Brain microvascular endothelial cell (primary cell): ENCODE results near the gene ANTXR1.

Source experiments
- DNase-seq: peaks from one replicate; pipeline ENCODE4 v3.0.0-alpha.2; 2020
- H3K27ac ChIP-seq: fragments of 250-450 bp; sonication (Bioruptor Pico); 2 replicates; pipeline ENCODE4 v1.5.1; 2020; ENCODE audit warnings: mild to moderate bottlenecking, moderate library complexity
- H3K27me3 ChIP-seq: fragments of 250-450 bp; sonication (Bioruptor Pico); replicated peaks from 2 replicates; pipeline ENCODE4 v1.5.1; 2020; ENCODE audit warnings: mild to moderate bottlenecking
- H3K36me3 ChIP-seq: fragments of 250-450 bp; sonication (Bioruptor Pico); replicated peaks from 2 replicates; pipeline ENCODE4 v1.5.1; 2020; ENCODE audit warnings: mild to moderate bottlenecking
- H3K4me3 ChIP-seq: 2 replicates; pipeline ENCODE4 v1.5.1; 2011; ENCODE audit warnings: low read depth, mild to moderate bottlenecking, control low read depth, low read length, moderate library complexity
- CTCF ChIP-seq: IDR thresholded peaks from 2 replicates; pipeline ENCODE4 v1.5.1; 2011; ENCODE audit warnings: low read depth, mild to moderate bottlenecking, moderate library complexity, low read length, control low read depth, inconsistent platforms; ENCODE audit errors: missing control alignments
- in situ Hi-C: cut with HindIII; loops from 2 replicates; pipeline ENCODE4 v1.10.0; 2017; ENCODE audit warnings: low sequenced_read_pairs, low pct_ligation_motif_present

ANTXR1 gene

GRCh38 chr2:69103419-69103818 is 90.4 kb downstream of the ANTXR1 start:
- no peak overlapping the region for H3K4me3 ChIP-seq
- no peak for DNase-seq
- in situ Hi-C loops: no loop called here
- no peak for TF ChIP-seq CTCF
- H3K27me3 ChIP-seq: no peaks in the 10 kb centered on the region
- peaks cover 10% of the 10 kb centered on the region for H3K36me3 ChIP-seq
- no peak overlapping the region for H3K27ac ChIP-seq

GRCh38 chr2:69104261-69104660 is 91.3 kb downstream of the ANTXR1 start:
- no peak for TF ChIP-seq CTCF
- DNase-seq: no peak

GRCh38 chr2:69109255-69109654 is 96.3 kb downstream of the ANTXR1 start:
- Histone ChIP-seq H3K27me3 (no peaks in the 10 kb centered on the region), H3K36me3 (peaks cover 4% of the 10 kb centered on the region), H3K4me3 (no peak overlapping the region), H3K27ac (no peak overlapping the region)
- TF ChIP-seq CTCF: no peak
- DNase-seq: no peak
- in situ Hi-C loops: no loop called here

More at GRCh38 chr2:69104261-69104660, 91.3 kb downstream of the ANTXR1 start:
- Histone ChIP-seq H3K27me3 (no peaks in the 10 kb centered on the region), H3K4me3 (no peak overlapping the region), H3K36me3 (peaks cover 10% of the 10 kb centered on the region), H3K27ac (no peak overlapping the region)
- in situ Hi-C loops: no loop called here

GRCh38 chr2:69111076-69111475 is 98.1 kb downstream of the ANTXR1 start:
- DNase-seq: no peak
- Histone ChIP-seq H3K27me3 (no peaks in the 10 kb centered on the region), H3K36me3 (no peaks in the 10 kb centered on the region), H3K4me3 (no peak overlapping the region), H3K27ac (no peak overlapping the region)
- TF ChIP-seq CTCF: no peak
- in situ Hi-C loops: no loop called here

GRCh38 chr2:69113627-69114026 is 100.6 kb downstream of the ANTXR1 start:
- Histone ChIP-seq H3K4me3 (no peak overlapping the region), H3K27ac (no peak overlapping the region), H3K27me3 (no peaks in the 10 kb centered on the region), H3K36me3 (no peaks in the 10 kb centered on the region)
- in situ Hi-C loops: no loop called here
- TF ChIP-seq CTCF: no peak
- DNase-seq: no peak

GRCh38 chr2:69114534-69114933 is 101.6 kb downstream of the ANTXR1 start:
- H3K27ac ChIP-seq: no peak overlapping the region

More at GRCh38 chr2:69114534-69114933, 101.6 kb downstream of the ANTXR1 start:
- TF ChIP-seq CTCF: no peak
- DNase-seq: no peak
- no peak overlapping the region for H3K4me3 ChIP-seq
- no peaks in the 10 kb centered on the region for H3K27me3 ChIP-seq
- in situ Hi-C loops: no loop called here
- no peaks in the 10 kb centered on the region for H3K36me3 ChIP-seq
